H1 (cell line): ENCODE measurements around the gene UGT2B7. TPM values are rescaled to one million over a fixed set of nuclear protein-coding genes. Genes with fewer than 3 reads are reported as not detected.

ENCODE experiments used
- CTCF ChIA-PET: fragments of 300-600 bp; sonication (Branson Sonifier 250); formaldehyde crosslinking; loops from one replicate; lab custom pipeline; 2021; ENCODE audit not compliant: partially characterized antibody; lab: Charles Lee
- POLR2A ChIA-PET: fragments of 300-600 bp; sonication (Branson Sonifier 250); formaldehyde crosslinking; loops from one replicate; lab custom pipeline; 2021; ENCODE audit warnings: inconsistent platforms; ENCODE audit not compliant: partially characterized antibody; lab: Charles Lee
- DNase-seq, 2 experiments: peaks; one replicate each; pipeline versions ENCODE4 v3.0.0 to v3.0.0-alpha.2; 2010 to 2022; ENCODE audit warnings: low spot score in 2 of 2, low read depth in 1 of 2, mixed read lengths in 1 of 2
- FAIRE-seq: peaks from 2 replicates; lab custom pipeline; 2011; peaks lifted over from hg19 to GRCh38; lab: Jason Lieb, UNC
- H2AFZ ChIP-seq: 2 replicates; pipeline ENCODE4 v1.8.1; 2012; ENCODE audit warnings: low read length, inconsistent platforms
- H2AK5ac ChIP-seq: 2 replicates; pipeline ENCODE4 v1.6.1; 2013; ENCODE audit warnings: low read depth, low read length
- H2BK120ac ChIP-seq: replicated peaks from 2 replicates; pipeline ENCODE3; 2013; ENCODE audit warnings: low read depth, low read length, inconsistent platforms
- H2BK12ac ChIP-seq: 2 replicates; pipeline ENCODE4 v1.6.1; 2013; ENCODE audit warnings: low read depth, low read length
- H2BK15ac ChIP-seq: 2 replicates; pipeline ENCODE4 v1.6.1; 2013; ENCODE audit warnings: low read length
- H2BK20ac ChIP-seq: 2 replicates; pipeline ENCODE4 v1.6.1; 2013; ENCODE audit warnings: low read length
- H2BK5ac ChIP-seq: 2 replicates; pipeline ENCODE4 v1.6.1; 2013; ENCODE audit warnings: low read depth, low read length
- H3K14ac ChIP-seq: 2 replicates; pipeline ENCODE4 v1.6.1; 2013; ENCODE audit warnings: inconsistent platforms; ENCODE audit not compliant: insufficient read length
- H3K18ac ChIP-seq: 2 replicates; pipeline ENCODE4 v1.6.1; 2013; ENCODE audit warnings: low read length; ENCODE audit errors: extremely low read depth
- H3K23ac ChIP-seq: 2 replicates; pipeline ENCODE4 v1.6.1; 2013; ENCODE audit warnings: inconsistent platforms; ENCODE audit not compliant: insufficient read length
- H3K23me2 ChIP-seq: 2 replicates; pipeline ENCODE4 v1.6.1; 2013; ENCODE audit warnings: low read depth, low read length
- H3K27ac ChIP-seq: 2 replicates; pipeline ENCODE4 v1.6.1; 2011; ENCODE audit warnings: low read depth, low read length, inconsistent platforms
- H3K27me3 ChIP-seq, 4 experiments: replicated peaks in 1 of 4; 1 replicate in 1 of 4; 2 replicates in 3 of 4; pipeline versions ENCODE4 v1.6.1 to v1.8.1; 2011 to 2013; ENCODE audit warnings: low read length in 3 of 4, mild to moderate bottlenecking in 3 of 4, inconsistent platforms in 2 of 4, mixed read lengths in 2 of 4, moderate library complexity in 1 of 4; ENCODE audit not compliant: control insufficient read depth in 3 of 4, insufficient read depth in 3 of 4; ENCODE audit errors: extremely low read depth in 1 of 4
- H3K36me3 ChIP-seq, 4 experiments: 2 replicates each; pipeline versions ENCODE4 v1.6.1 to v1.8.1; 2011 to 2013; ENCODE audit warnings: mild to moderate bottlenecking in 4 of 4, low read length in 3 of 4, moderate library complexity in 2 of 4, control low read depth in 1 of 4, inconsistent platforms in 1 of 4; ENCODE audit not compliant: insufficient read depth in 4 of 4, control insufficient read depth in 2 of 4
- H3K4ac ChIP-seq: replicated peaks from 2 replicates; pipeline ENCODE3; 2013; ENCODE audit warnings: low read length, low read depth, mixed read lengths, inconsistent platforms; ENCODE audit not compliant: insufficient read length
- H3K4me1 ChIP-seq, 4 experiments: replicated peaks in 1 of 4; 1 replicate in 1 of 4; 2 replicates in 3 of 4; pipeline versions ENCODE4 v1.6.1 to v1.8.1; 2011 to 2013; ENCODE audit warnings: low read length in 3 of 4, inconsistent platforms in 2 of 4, mixed read lengths in 1 of 4; ENCODE audit not compliant: insufficient read depth in 4 of 4, control insufficient read depth in 3 of 4
- H3K4me2 ChIP-seq, 2 experiments: 2 replicates each; pipeline versions ENCODE4 v1.6.1 to v1.8.1; 2011 to 2013; ENCODE audit warnings: low read depth in 2 of 2, low read length in 2 of 2, control low read depth in 1 of 2, inconsistent platforms in 1 of 2, mild to moderate bottlenecking in 1 of 2; ENCODE audit not compliant: insufficient read depth in 1 of 2
- H3K4me3 ChIP-seq, 4 experiments: fragments of 200-600, 300-600 bp in 1 of 4; sonication (generic), shearing (Covaris generic), sonication (Bioruptor Twin) in 1 of 4; 2 replicates each; pipeline versions ENCODE4 v1.5.1 to v1.8.1; 2011 to 2016; ENCODE audit warnings: low read length in 4 of 4, low read depth in 3 of 4, control low read depth in 2 of 4, inconsistent platforms in 2 of 4, mild to moderate bottlenecking in 2 of 4, mixed read lengths in 1 of 4, moderate library complexity in 1 of 4; ENCODE audit not compliant: insufficient read depth in 2 of 4; ENCODE audit errors: extremely low read depth in 1 of 4
- H3K56ac ChIP-seq: replicated peaks from 2 replicates; pipeline ENCODE3; 2013; ENCODE audit warnings: low read depth, mild to moderate bottlenecking, mixed read lengths, low read length, inconsistent platforms; ENCODE audit not compliant: insufficient read length
- H3K79me1 ChIP-seq: 2 replicates; pipeline ENCODE4 v1.6.1; 2013; ENCODE audit warnings: low read depth, low read length, control low read depth
- H3K79me2 ChIP-seq, 2 experiments: 2 replicates each; pipeline versions ENCODE4 v1.6.1 to v1.8.1; 2012 to 2013; ENCODE audit warnings: low read length in 2 of 2, mild to moderate bottlenecking in 2 of 2, inconsistent platforms in 1 of 2; ENCODE audit not compliant: insufficient read depth in 2 of 2, control insufficient read depth in 1 of 2
- H3K9ac ChIP-seq, 4 experiments: replicated peaks in 1 of 4; 1 replicate in 1 of 4; 2 replicates in 3 of 4; pipeline versions ENCODE4 v1.6.1 to v1.8.1; 2011 to 2013; ENCODE audit warnings: low read depth in 3 of 4, low read length in 3 of 4, control low read depth in 2 of 4, mild to moderate bottlenecking in 2 of 4, moderate library complexity in 2 of 4, inconsistent platforms in 1 of 4; ENCODE audit errors: extremely low read depth in 1 of 4
- H3K9me3 ChIP-seq, 2 experiments: 2 replicates each; pipeline versions ENCODE4 v1.6.1 to v1.8.1; 2012 to 2013; ENCODE audit warnings: mild to moderate bottlenecking in 2 of 2, moderate library complexity in 2 of 2, control low read depth in 1 of 2, inconsistent platforms in 1 of 2, low read depth in 1 of 2, low read length in 1 of 2, mixed read lengths in 1 of 2; ENCODE audit not compliant: insufficient read depth in 2 of 2
- H4K20me1 ChIP-seq, 2 experiments: replicated peaks in 1 of 2; 2 replicates each; pipeline versions ENCODE3 to v1.8.1; 2011 to 2013; ENCODE audit warnings: inconsistent platforms in 2 of 2, low read length in 2 of 2, mild to moderate bottlenecking in 1 of 2; ENCODE audit not compliant: insufficient read depth in 2 of 2, control insufficient read depth in 1 of 2
- H4K5ac ChIP-seq: 2 replicates; pipeline ENCODE4 v1.6.1; 2013; ENCODE audit warnings: low read length, low read depth, mixed read lengths, inconsistent platforms; ENCODE audit not compliant: insufficient read length
- H4K8ac ChIP-seq: 2 replicates; pipeline ENCODE4 v1.8.0; 2013; ENCODE audit warnings: mild to moderate bottlenecking, moderate library complexity, low read length, inconsistent platforms; ENCODE audit not compliant: insufficient read depth; ENCODE audit errors: extremely low read depth
- H4K91ac ChIP-seq: replicated peaks from 2 replicates; pipeline ENCODE3; 2013; ENCODE audit warnings: low read length, mixed read lengths, inconsistent platforms; ENCODE audit not compliant: insufficient read length
- GTF2F1 ChIP-seq: IDR thresholded peaks from 2 replicates; pipeline ENCODE4 v1.6.1; 2012; ENCODE audit warnings: low read depth, low read length, improper control_type of control experiment, borderline replicate concordance
- SIN3A ChIP-seq, 2 experiments: IDR thresholded peaks in 1 of 2; conservative IDR thresholded peaks in 1 of 2; 2 replicates each; pipeline ENCODE4 v1.6.1; 2011 to 2012; ENCODE audit warnings: low read length in 2 of 2, improper control_type of control experiment in 1 of 2, low read depth in 1 of 2, mild to moderate bottlenecking in 1 of 2
- WGBS, 2 experiments: shearing (Covaris generic) in 1 of 2; methylation state at CpG; one replicate each; pipeline versions ENCODE4 v1.1.6 to v1.1.7; 2013 to 2015; ENCODE audit warnings: low lambda C conversion rate in 2 of 2, mixed read lengths in 2 of 2, inconsistent platforms in 1 of 2, low coverage in 1 of 2, missing lambda C conversion rate in 1 of 2; ENCODE audit not compliant: insufficient replicate concordance in 2 of 2, insufficient coverage in 1 of 2, insufficient read length in 1 of 2; ENCODE audit errors: extremely low coverage in 1 of 2, missing lambda C conversion rate in 1 of 2; 5-methylcytosine and 5-hydroxymethylcytosine counted together
- polyA plus RNA-seq, 7 experiments: library from polyadenylated mRNA; depleted of rRNA in 3 of 7; stranded (reverse) in 5 of 7; unstranded in 2 of 7; fragments of >200 nt in 5 of 7; fragments of 200-250 nt in 2 of 7; gene quantifications; 1 replicate in 5 of 7; 2 replicates in 1 of 7; 4 replicates in 1 of 7; pipeline versions ENCODE4 v1.2.1 to v1.2.3, GENCODE V29; 2011 to 2013; ENCODE audit warnings: missing spikeins in 2 of 7, mixed read lengths in 2 of 7
- total RNA-seq: library from RNA; stranded (reverse); fragmentation: NEBNext Ultra II Directional; extraction: Animal tissue kit (Norgen Biotek cat#: 25700); gene quantifications from 2 replicates; pipeline ENCODE4 v1.2.1, GENCODE V29; 2021

Gene UGT2B7
- total and polyA plus RNA-seq, 2 of the 8 experiments (the other 6 are each of a cell fraction or from before 2014, with no cell fraction given), result not detected

DNA sequence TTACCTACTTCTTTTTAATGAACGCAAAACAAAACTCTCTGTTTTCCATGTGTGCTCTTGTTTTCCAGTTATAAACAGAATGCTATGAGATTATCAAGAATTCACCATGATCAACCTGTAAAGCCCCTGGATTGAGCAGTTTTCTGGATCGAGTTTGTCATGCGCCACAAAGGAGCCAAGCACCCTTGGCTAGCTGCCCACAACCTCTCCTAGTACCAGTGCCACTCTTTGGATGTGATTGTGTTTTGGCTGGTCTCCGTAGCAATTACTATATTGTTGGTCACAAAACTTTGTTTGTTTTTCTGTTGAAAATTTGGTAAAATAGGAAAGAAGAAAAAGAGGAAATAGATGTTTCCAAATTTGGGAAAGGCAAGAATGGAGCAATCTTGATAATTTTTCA, 51.1 kb downstream of the UGT2B7 start:
- Histone ChIP-seq H3K4me1 (no peaks in the 10 kb centered on the region), H2BK20ac (no peak overlapping the region), H3K23me2 (no peaks in the 10 kb centered on the region), H3K27me3 (no peaks in the 10 kb centered on the region), H3K9me3 (no peaks in the 10 kb centered on the region), H4K91ac (no peak overlapping the region), H2BK12ac (no peak overlapping the region), H3K18ac (no peak overlapping the region), H3K79me2 (no peaks in the 10 kb centered on the region), H3K23ac (no peak overlapping the region), H4K20me1 (no peaks in the 10 kb centered on the region), H3K36me3 (no peaks in the 10 kb centered on the region), H3K4ac (no peak overlapping the region), H3K79me1 (no peaks in the 10 kb centered on the region), H4K5ac (no peak overlapping the region), H2BK15ac (no peak overlapping the region), H2AFZ (no peak overlapping the region), H2BK120ac (no peak overlapping the region), H2BK5ac (no peak overlapping the region), H4K8ac (no peak overlapping the region), H3K27ac (no peak overlapping the region), H3K4me3 (no peak overlapping the region), H3K9ac (no peak overlapping the region), H2AK5ac (no peak overlapping the region), H3K4me2 (no peak overlapping the region), H3K14ac (no peak overlapping the region), H3K56ac (no peak overlapping the region)
- DNase-seq, result no peak
- no peak for FAIRE-seq
- ChIA-PET CTCF (interaction anchor here (1.5 kb wide), 1 partner anchor 8 kb away, joined by 6 read pairs; no protein-coding TSS in a partner anchor), POLR2A (no interaction called here)
- 94% methylated on average over 4 of the region's 4 CpGs; no CpG with 5 or more reads in 1 of the 2 experiments for WGBS, 2 experiments
- no peak for TF ChIP-seq SIN3A (conservative IDR thresholded peaks at IDR 0.05 in 1 of 2, IDR thresholded peaks at IDR 0.05 in 1 of 2; ENCODE audit: low read depth in 1 of 2, low read length in 2 of 2)
- no peak for TF ChIP-seq GTF2F1
